Caco-2 (cell line): ENCODE measurements around the gene REPIN1. TPM values are rescaled to one million over a fixed set of nuclear protein-coding genes. Genes with fewer than 3 reads are reported as not detected.

Experiments used
- BruUV-seq: library from RNA; stranded (reverse); fragments of 400-500 nt; replicated peaks from 2 replicates; lab custom pipeline; 2021; lab: Mats Ljungman, UMichigan
- CTCF ChIA-PET: fragments of 300-600 bp; sonication (Branson Sonifier 250); formaldehyde crosslinking; loops from one replicate; lab custom pipeline; 2022; ENCODE audit warnings: antibody characterized with exemption; lab: Charles Lee
- POLR2A ChIA-PET: fragments of 300-600 bp; sonication (Branson Sonifier 250); formaldehyde crosslinking; loops from one replicate; lab custom pipeline; 2022; ENCODE audit warnings: antibody characterized with exemption; lab: Charles Lee
- DNase-seq, 2 experiments: peaks; one replicate each; pipeline versions ENCODE4 v3.0.0 to v3.0.0-alpha.2; 2020 to 2022
- H3K27me3 ChIP-seq: replicated peaks from 2 replicates; pipeline ENCODE4 v1.6.0; 2011; ENCODE audit warnings: low read length; ENCODE audit not compliant: control insufficient read depth, insufficient read depth
- H3K36me3 ChIP-seq: 2 replicates; pipeline ENCODE4 v1.5.1; 2011; ENCODE audit warnings: low read length; ENCODE audit not compliant: control insufficient read depth, insufficient read depth
- H3K4me1 ChIP-seq: fragments of 250-450 bp; sonication (Bioruptor Pico); 2 replicates; pipeline ENCODE4 v1.5.1; 2020; ENCODE audit warnings: mild to moderate bottlenecking
- H3K4me3 ChIP-seq: 2 replicates; pipeline ENCODE4 v1.5.1; 2011; ENCODE audit warnings: low read depth, mild to moderate bottlenecking, control low read depth, low read length
- H3K9me3 ChIP-seq: fragments of 250-450 bp; sonication (Bioruptor Pico); 2 replicates; pipeline ENCODE4 v1.5.1; 2020; ENCODE audit warnings: mild to moderate bottlenecking, moderate library complexity
- H3K27ac Mint-ChIP-seq: one replicate; pipeline ENCODE4 v1.8.0; 2022; ENCODE audit warnings: mixed read lengths; ENCODE audit not compliant: unreplicated experiment
- H3K27me3 Mint-ChIP-seq: one replicate; pipeline ENCODE4 v1.8.0; 2022; ENCODE audit warnings: mixed read lengths; ENCODE audit not compliant: insufficient read depth, unreplicated experiment
- H3K36me3 Mint-ChIP-seq: one replicate; pipeline ENCODE4 v1.8.0; 2022; ENCODE audit warnings: mild to moderate bottlenecking, mixed read lengths; ENCODE audit not compliant: insufficient read depth, unreplicated experiment
- H3K4me1 Mint-ChIP-seq: one replicate; pipeline ENCODE4 v1.8.0; 2022; ENCODE audit warnings: low read depth, mixed read lengths; ENCODE audit not compliant: unreplicated experiment
- H3K4me3 Mint-ChIP-seq: one replicate; pipeline ENCODE4 v1.8.0; 2022; ENCODE audit warnings: mild to moderate bottlenecking, moderate library complexity, mixed read lengths; ENCODE audit not compliant: unreplicated experiment
- H3K9me3 Mint-ChIP-seq: one replicate; pipeline ENCODE4 v1.8.0; 2022; ENCODE audit warnings: mixed read lengths; ENCODE audit not compliant: unreplicated experiment
- CTCF ChIP-seq, 2 experiments: fragments of 200-600 bp in 1 of 2; IDR thresholded peaks; 1 replicate in 1 of 2; 2 replicates in 1 of 2; pipeline versions ENCODE4 v1.5.1 to v1.8.0; 2011 to 2022; ENCODE audit warnings: antibody characterized with exemption in 1 of 2, control low read depth in 1 of 2, inconsistent platforms in 1 of 2, low read depth in 1 of 2, low read length in 1 of 2, mild to moderate bottlenecking in 1 of 2, moderate library complexity in 1 of 2; ENCODE audit not compliant: insufficient read depth in 1 of 2, severe bottlenecking in 1 of 2, unreplicated experiment in 1 of 2
- intact Hi-C: fragments of 100-400 bp; cut with micrococcal nuclease; formaldehyde crosslinking; loops from one replicate; pipeline ENCODE4 v1.10.0; 2022; ENCODE audit not compliant: unreplicated experiment
- total RNA-seq: library from RNA; stranded (reverse); gene quantifications from 2 replicates; pipeline ENCODE4 v1.2.3, GENCODE V29; 2022

Gene REPIN1
- total RNA-seq, 1 experiment from 2014 or later, result 148 TPM

- ChIA-PET CTCF (no interaction called here), POLR2A (no interaction called here)
- no peaks in the 10 kb centered on the region for H3K27me3 ChIP-seq
- Mint-ChIP-seq H3K36me3 (peaks cover 66% of the 10 kb centered on the region), H3K4me3 (peak overlapping the region; percentile 95), H3K4me1 (peaks cover 19% of the 10 kb centered on the region), H3K27ac (peak overlapping the region; percentile 92), H3K27me3 (no peaks in the 10 kb centered on the region), H3K9me3 (no peaks in the 10 kb centered on the region)
- DNase-seq, result no peak
- peaks cover 9% of the 10 kb centered on the region for H3K36me3 ChIP-seq
- TSS peak; percentile 64 for BruUV-seq
- intact Hi-C loops, result loop anchor here (2.0 kb wide), 2 partner anchors 35 to 57 kb away; partner anchors contain the start of gene ZNF775
- H3K9me3 ChIP-seq, result no peaks in the 10 kb centered on the region
- H3K4me3 ChIP-seq, result peak overlapping the region; percentile 93
- no peak for TF ChIP-seq CTCF (IDR thresholded peaks at IDR 0.05; ENCODE audit: insufficient read depth in 1 of 2, low read depth in 1 of 2, low read length in 1 of 2, severe bottlenecking in 1 of 2, unreplicated experiment in 1 of 2)
- peaks cover 27% of the 10 kb centered on the region for H3K4me1 ChIP-seq
These were observed 46.3 kb upstream of the REPIN1 start for GRCh38 chr7:150322114-150322832.

DNA sequence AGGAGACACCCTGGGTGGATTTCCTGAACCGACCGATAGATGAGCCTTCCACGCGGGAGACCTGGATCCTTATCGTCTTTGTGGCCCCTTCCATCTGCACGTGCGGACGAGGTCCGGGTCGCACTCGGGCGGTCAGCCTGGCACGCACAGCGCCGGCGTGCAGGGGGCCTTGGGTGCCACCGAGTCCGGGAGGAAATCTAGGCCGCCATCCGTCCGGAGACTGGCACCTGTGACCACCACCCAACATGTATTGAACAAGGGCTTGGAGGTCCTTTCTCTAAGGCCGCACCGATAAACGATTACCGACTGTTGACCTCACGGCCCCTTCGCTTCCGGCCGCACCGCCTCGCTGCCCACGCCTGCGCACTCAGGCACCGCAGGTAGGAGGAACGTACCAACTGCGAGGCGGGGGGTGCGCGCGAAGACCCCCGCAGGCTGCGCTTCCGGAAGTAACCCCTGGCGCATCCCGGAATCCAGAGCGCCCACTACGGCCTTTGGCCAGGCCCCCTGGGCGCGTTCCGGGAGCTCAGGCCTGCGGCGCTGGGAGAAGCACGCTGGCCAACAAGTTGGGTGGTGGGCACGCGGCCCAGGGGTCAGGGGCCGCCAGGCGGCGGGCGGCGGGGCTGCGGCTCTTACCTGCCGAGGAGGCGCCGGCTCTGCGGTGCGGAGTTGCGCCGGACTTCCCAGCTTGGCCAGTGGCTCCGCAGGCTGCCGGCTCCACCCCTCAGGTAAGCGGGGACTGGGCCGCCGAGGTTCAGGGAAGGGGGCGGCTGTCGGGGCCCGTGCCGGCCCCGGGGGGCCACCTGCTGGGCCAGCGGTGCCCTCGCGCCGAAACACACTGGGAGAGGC is 45.6 kb upstream of the REPIN1 start, which contains the start of the genes ACTR3C and LRRC61:
Gene ACTR3C (minus strand): TSS at position 713 of the 849 bp plus-strand sequence. CDS start 28,249 bp downstream, outside the sequence.
Gene LRRC61 (plus strand): TSS at position 523 of the 849 bp plus-strand sequence. CDS start 13,507 bp downstream, outside the sequence.
- H3K36me3 ChIP-seq, result peaks cover 9% of the 10 kb centered on the region
- peaks cover 19% of the 10 kb centered on the region for H3K4me1 Mint-ChIP-seq
- peaks cover 68% of the 10 kb centered on the region for H3K36me3 Mint-ChIP-seq
- POLR2A ChIA-PET, result interaction anchor here (0.6 to 1.0 kb wide), 2 partner anchors 55 to 1034 kb away, joined by 4 to 5 read pairs; no protein-coding TSS in a partner anchor
- DNase-seq, result peak; percentile 81 to 87
- peak within 1 kb of the TSS; percentile 93 for H3K4me3 ChIP-seq
- H3K27ac Mint-ChIP-seq, result peak within 1 kb of the TSS; percentile 92
- no peaks in the 10 kb centered on the region for H3K27me3 ChIP-seq
- no peaks in the 10 kb centered on the region for H3K27me3 Mint-ChIP-seq
- TF ChIP-seq CTCF (IDR thresholded peaks at IDR 0.05; ENCODE audit: insufficient read depth in 1 of 2, low read depth in 1 of 2, low read length in 1 of 2, severe bottlenecking in 1 of 2, unreplicated experiment in 1 of 2), result peak; percentile 35 to 57
- H3K4me3 Mint-ChIP-seq, result peak within 1 kb of the TSS; percentile 95
- no peaks in the 10 kb centered on the region for H3K9me3 ChIP-seq
- CTCF ChIA-PET, result interaction anchor here (1.3 kb wide), 1 partner anchor 55 kb away, joined by 3 read pairs; no protein-coding TSS in a partner anchor
- intact Hi-C loops, result loop anchor here (1.0 to 2.0 kb wide), 4 partner anchors 36 to 98 kb away; partner anchors contain the start of genes REPIN1 and ZNF775
- no TSS peak for BruUV-seq
- no peaks in the 10 kb centered on the region for H3K9me3 Mint-ChIP-seq
- peaks cover 27% of the 10 kb centered on the region for H3K4me1 ChIP-seq
